ENCODE measurements around the gene TCF4. TPM values are rescaled to one million over a fixed set of nuclear protein-coding genes. Genes with fewer than 3 reads are reported as not detected.

TCF4 gene
- total RNA-seq, 1 experiment from 2014 or later: 0.42 TPM

GRCh38 chr18:55634545-55634944, 46.6 kb upstream of the TCF4 start:
- H3K4me1 ChIP-seq (ENCODE audit: control insufficient read depth in 1 of 2, insufficient read depth in 2 of 2, low read length in 2 of 2): no peaks in the 10 kb centered on the region
- no peaks in the 10 kb centered on the region for H4K20me1 ChIP-seq (ENCODE audit: insufficient read depth)
- CTCF ChIA-PET: no interaction called here
- H3K4me3 ChIP-seq (replicated peaks in 1 of 2; ENCODE audit: low read depth in 1 of 2, low read length in 2 of 2): no peak overlapping the region
- H3K9ac ChIP-seq (ENCODE audit: low read length): no peak overlapping the region
- H3K9me2 ChIP-seq (ENCODE audit: insufficient read depth): no peaks in the 10 kb centered on the region
- TF ChIP-seq ZBTB33 (IDR thresholded peaks at IDR 0.05; ENCODE audit: extremely low read depth, insufficient replicate concordance, low read length) (no peak), CBX3 (IDR thresholded peaks at IDR 0.05; ENCODE audit: low read depth) (no peak), CEBPB (IDR thresholded peaks at IDR 0.05; ENCODE audit: low read depth) (no peak), POLR2A (IDR thresholded peaks at IDR 0.05; ENCODE audit: borderline replicate concordance, extremely low read depth, insufficient read depth, insufficient read length) (no peak), FOSL1 (IDR thresholded peaks at IDR 0.05; ENCODE audit: low read depth) (no peak)
- peaks cover 0 to 7% of the 10 kb centered on the region in 2 experiments; a peak in 2 of 4 replicates for H3K9me3 ChIP-seq (ENCODE audit: control insufficient read depth in 1 of 2, insufficient read depth in 1 of 2, low read depth in 1 of 2, low read length in 2 of 2)
- POLR2A ChIA-PET: no interaction called here
- RAD21 ChIA-PET (ENCODE audit: low non-redundant PET in 1 of 2, low total read pairs in 2 of 2, uncharacterized antibody in 2 of 2, unreplicated experiment in 2 of 2): no interaction called here
- H3K27me3 ChIP-seq (ENCODE audit: insufficient read depth, low read length): no peaks in the 10 kb centered on the region
- no peak overlapping the region for H3K27ac ChIP-seq (ENCODE audit: low read depth, low read length)
- H2AFZ ChIP-seq (ENCODE audit: low read depth, low read length, poor library complexity, severe bottlenecking): no peak overlapping the region
- intact Hi-C loops (cut with micrococcal nuclease): no loop called here
- H3K36me3 ChIP-seq (ENCODE audit: control insufficient read depth in 1 of 2, insufficient read depth in 2 of 2, low read length in 2 of 2): no peaks in the 10 kb centered on the region
- ATAC-seq (no peak), DNase-seq (ENCODE audit: low read depth, low spot score) (no peak)
- H3K79me2 ChIP-seq (ENCODE audit: insufficient read depth, low read length): no peaks in the 10 kb centered on the region
- no TSS peak for BruUV-seq (replicated peaks)
- H3K4me2 ChIP-seq (ENCODE audit: low read length): no peak overlapping the region

- no peak overlapping the region for H3K4me3 ChIP-seq (replicated peaks in 1 of 2; ENCODE audit: low read depth in 1 of 2, low read length in 2 of 2)
- H3K79me2 ChIP-seq (ENCODE audit: insufficient read depth, low read length): no peaks in the 10 kb centered on the region
- intact Hi-C loops (cut with micrococcal nuclease): no loop called here
- H3K27ac ChIP-seq (ENCODE audit: low read depth, low read length): no peak overlapping the region
- H3K9me3 ChIP-seq (ENCODE audit: control insufficient read depth in 1 of 2, insufficient read depth in 1 of 2, low read depth in 1 of 2, low read length in 2 of 2): peaks cover 0 to 11% of the 10 kb centered on the region in 2 experiments; a peak in 2 of 4 replicates
- no peak overlapping the region for H2AFZ ChIP-seq (ENCODE audit: low read depth, low read length, poor library complexity, severe bottlenecking)
- H3K9me2 ChIP-seq (ENCODE audit: insufficient read depth): no peaks in the 10 kb centered on the region
- no peak overlapping the region for H3K9ac ChIP-seq (ENCODE audit: low read length)
- no peak overlapping the region for H3K4me2 ChIP-seq (ENCODE audit: low read length)
- H3K4me1 ChIP-seq (ENCODE audit: control insufficient read depth in 1 of 2, insufficient read depth in 2 of 2, low read length in 2 of 2): no peaks in the 10 kb centered on the region
- no peak for DNase-seq (ENCODE audit: low read depth, low spot score)
- H4K20me1 ChIP-seq (ENCODE audit: insufficient read depth): no peaks in the 10 kb centered on the region
- ChIA-PET CTCF (no interaction called here), RAD21 (ENCODE audit: low non-redundant PET in 1 of 2, low total read pairs in 2 of 2, uncharacterized antibody in 2 of 2, unreplicated experiment in 2 of 2) (no interaction called here), POLR2A (no interaction called here)
- no peaks in the 10 kb centered on the region for H3K36me3 ChIP-seq (ENCODE audit: control insufficient read depth in 1 of 2, insufficient read depth in 2 of 2, low read length in 2 of 2)
- no peak for ATAC-seq
- BruUV-seq (replicated peaks): no TSS peak
- H3K27me3 ChIP-seq (ENCODE audit: insufficient read depth, low read length): no peaks in the 10 kb centered on the region
- TF ChIP-seq MAX (IDR thresholded peaks at IDR 0.05): no peak
- no peak for TF ChIP-seq ZNF274 (IDR thresholded peaks at IDR 0.05; ENCODE audit: low read depth, low read length)
- no peak for TF ChIP-seq ELF1 (IDR thresholded peaks at IDR 0.05; ENCODE audit: borderline replicate concordance, low read depth)
- no peak for TF ChIP-seq SP1 (IDR thresholded peaks at IDR 0.05; ENCODE audit: low read depth)
- TF ChIP-seq FOSL1 (IDR thresholded peaks at IDR 0.05; ENCODE audit: low read depth): no peak
- TF ChIP-seq SIN3A (IDR thresholded peaks at IDR 0.05; ENCODE audit: low read depth): no peak
- TF ChIP-seq POLR2AphosphoS5 (IDR thresholded peaks at IDR 0.05; ENCODE audit: low read depth, low read length): no peak
- TF ChIP-seq EGR1 (IDR thresholded peaks at IDR 0.05; ENCODE audit: low read depth): no peak
- TF ChIP-seq CEBPB (IDR thresholded peaks at IDR 0.05; ENCODE audit: low read depth): no peak
Measured at GRCh38 chr18:55633032-55633431, 45.0 kb upstream of the TCF4 start.
